ENCODE data around the gene MDH2. TPM values are rescaled to one million over a fixed set of nuclear protein-coding genes. Genes with fewer than 3 reads are reported as not detected.
"Not testable (repeated sequence)": the region's sequence is repeated elsewhere in the genome, so short reads cannot be mapped to it uniquely, and the experiment has no call there.

The MDH2 gene
- total RNA-seq, 4 donors from 2014 or later: 52.0 to 179 (median 139) TPM

DNA sequence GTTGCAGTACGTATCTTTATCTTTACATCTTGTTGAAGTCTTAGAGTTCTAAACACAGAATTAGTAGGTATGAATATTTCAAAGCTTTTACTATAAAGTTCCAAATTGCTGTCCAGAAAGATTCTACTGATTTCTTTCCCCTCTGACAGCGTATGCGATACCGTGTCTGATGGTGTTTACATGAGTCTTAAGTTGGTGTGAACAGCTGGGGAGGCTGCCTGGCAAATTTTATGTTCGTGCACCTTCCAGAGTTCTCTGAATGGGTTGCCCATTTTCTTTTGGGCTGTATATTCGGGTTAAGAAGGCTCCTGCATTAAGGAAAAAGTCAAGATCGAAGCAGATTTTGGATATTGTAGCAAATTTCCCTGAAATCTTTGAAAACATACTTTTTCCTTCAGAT is 8.3 kb downstream of the MDH2 start:
- Histone ChIP-seq H3K27ac (no peak overlapping the region), H3K4me1 (peaks cover 0 to 41% (median 0%) of the 10 kb centered on the region in 4 donors), H3K9me3 (no peaks in the 10 kb centered on the region), H3K4me3 (no peak overlapping the region), H3K27me3 (no peaks in the 10 kb centered on the region), H3K36me3 (peaks cover 0 to 74% (median 6%) of the 10 kb centered on the region in 3 donors)
- no peak for TF ChIP-seq POLR2A (IDR thresholded peaks at IDR 0.05)
- TF ChIP-seq, protein P1, sequence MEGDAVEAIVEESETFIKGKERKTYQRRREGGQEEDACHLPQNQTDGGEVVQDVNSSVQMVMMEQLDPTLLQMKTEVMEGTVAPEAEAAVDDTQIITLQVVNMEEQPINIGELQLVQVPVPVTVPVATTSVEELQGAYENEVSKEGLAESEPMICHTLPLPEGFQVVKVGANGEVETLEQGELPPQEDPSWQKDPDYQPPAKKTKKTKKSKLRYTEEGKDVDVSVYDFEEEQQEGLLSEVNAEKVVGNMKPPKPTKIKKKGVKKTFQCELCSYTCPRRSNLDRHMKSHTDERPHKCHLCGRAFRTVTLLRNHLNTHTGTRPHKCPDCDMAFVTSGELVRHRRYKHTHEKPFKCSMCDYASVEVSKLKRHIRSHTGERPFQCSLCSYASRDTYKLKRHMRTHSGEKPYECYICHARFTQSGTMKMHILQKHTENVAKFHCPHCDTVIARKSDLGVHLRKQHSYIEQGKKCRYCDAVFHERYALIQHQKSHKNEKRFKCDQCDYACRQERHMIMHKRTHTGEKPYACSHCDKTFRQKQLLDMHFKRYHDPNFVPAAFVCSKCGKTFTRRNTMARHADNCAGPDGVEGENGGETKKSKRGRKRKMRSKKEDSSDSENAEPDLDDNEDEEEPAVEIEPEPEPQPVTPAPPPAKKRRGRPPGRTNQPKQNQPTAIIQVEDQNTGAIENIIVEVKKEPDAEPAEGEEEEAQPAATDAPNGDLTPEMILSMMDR (IDR thresholded peaks at IDR 0.05): no peak
- no peak for DNase-seq

- TF ChIP-seq, protein P1 (IDR thresholded peaks at IDR 0.05): no peak
- no peak for TF ChIP-seq POLR2A (IDR thresholded peaks at IDR 0.05)
- Histone ChIP-seq H3K27ac (peak overlapping the region in 3 of 4 donors; percentile 46 to 79 (median 73)), H3K4me3 (no peak overlapping the region), H3K4me1 (peaks cover 0 to 34% (median 0%) of the 10 kb centered on the region in 4 donors), H3K9me3 (no peaks in the 10 kb centered on the region), H3K36me3 (peaks cover 0 to 84% (median 6%) of the 10 kb centered on the region in 3 donors), H3K27me3 (no peaks in the 10 kb centered on the region)
- no peak for DNase-seq
Observed at GRCh38 chr7:76057103-76057812, 9.4 kb downstream of the MDH2 start.

- Histone ChIP-seq H3K4me1 (peaks cover 0 to 34% (median 0%) of the 10 kb centered on the region in 4 donors), H3K9me3 (no peaks in the 10 kb centered on the region), H3K27me3 (no peaks in the 10 kb centered on the region), H3K27ac (peak overlapping the region in 3 of 4 donors; percentile 46 to 79 (median 73)), H3K36me3 (peaks cover 0 to 89% (median 6%) of the 10 kb centered on the region in 3 donors), H3K4me3 (no peak overlapping the region)
- DNase-seq: no peak
- TF ChIP-seq, protein P1 (IDR thresholded peaks at IDR 0.05): no peak
- TF ChIP-seq POLR2A (IDR thresholded peaks at IDR 0.05): no peak
Observed at GRCh38 chr7:76057813-76058145, 9.9 kb downstream of the MDH2 start.

DNA sequence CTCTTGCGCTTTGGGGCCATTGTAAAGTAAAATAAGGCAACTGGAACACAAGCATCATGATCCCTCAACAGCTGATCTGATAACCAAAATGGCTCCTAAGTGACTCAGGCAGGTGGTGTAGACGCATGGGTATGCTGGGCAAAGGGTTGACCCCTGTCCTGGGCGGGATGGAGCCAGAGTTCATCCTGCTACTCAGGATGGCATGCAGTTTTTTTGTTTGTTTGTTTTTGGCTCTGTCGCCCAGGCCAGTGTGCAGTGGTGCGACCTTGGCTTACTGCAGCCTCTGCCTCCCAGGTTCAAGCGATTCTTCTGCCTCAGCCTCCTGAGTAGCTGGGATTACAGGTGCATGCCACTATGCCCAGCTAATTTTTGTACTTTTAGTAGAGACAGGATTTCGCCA is 10.8 kb downstream of the MDH2 start:
- H3K9me3 ChIP-seq, H3K27me3 ChIP-seq, H3K4me3 ChIP-seq: not testable (repeated sequence)
- Histone ChIP-seq H3K4me1 (peaks cover 0 to 31% (median 0%) of the 10 kb centered on the region in 4 donors), H3K36me3 (peaks cover 0 to 93% (median 6%) of the 10 kb centered on the region in 3 donors), H3K27ac (peak overlapping the region in 2 of 4 donors; percentile 58 to 79)
- DNase-seq: peak in 2 of 3 donors; percentile 64 to 69

- Histone ChIP-seq H3K4me3 (no peak overlapping the region), H3K36me3 (peaks cover 0 to 98% (median 6%) of the 10 kb centered on the region in 3 donors), H3K27ac (no peak overlapping the region), H3K9me3 (no peaks in the 10 kb centered on the region), H3K4me1 (peaks cover 0 to 19% (median 0%) of the 10 kb centered on the region in 4 donors), H3K27me3 (no peaks in the 10 kb centered on the region)
- TF ChIP-seq POLR2A (IDR thresholded peaks at IDR 0.05): no peak
- TF ChIP-seq, protein P1 (IDR thresholded peaks at IDR 0.05): no peak
- no peak for DNase-seq
Observed at GRCh38 chr7:76060842-76061241, 12.9 kb downstream of the MDH2 start.

DNA sequence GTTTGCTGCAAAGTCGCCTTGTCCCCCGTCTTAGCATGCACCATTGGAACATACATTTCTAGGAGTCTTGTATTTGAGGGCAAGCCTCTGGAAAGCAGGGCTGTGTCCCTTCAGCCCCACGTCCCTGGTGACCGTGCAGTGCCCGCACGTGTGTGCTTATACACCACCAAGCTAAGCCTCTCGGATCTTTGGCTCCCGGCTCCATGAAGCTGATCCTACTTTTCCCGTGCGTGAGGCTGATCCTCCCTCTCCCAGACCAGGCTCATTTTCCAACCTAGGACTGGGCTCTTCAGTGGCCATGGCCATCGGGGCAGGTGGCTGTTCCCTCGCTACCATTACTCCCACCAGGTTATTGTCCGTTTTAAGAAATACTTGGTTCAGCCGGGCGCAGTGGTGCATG is 14.3 kb downstream of the MDH2 start:
- H3K4me3 ChIP-seq: no peak overlapping the region
- peaks cover 0 to 10% (median 0%) of the 10 kb centered on the region in 4 donors for H3K4me1 ChIP-seq
- H3K27ac ChIP-seq: no peak overlapping the region
- H3K9me3 ChIP-seq: no peaks in the 10 kb centered on the region
- no peaks in the 10 kb centered on the region for H3K27me3 ChIP-seq
- H3K36me3 ChIP-seq: peaks cover 0 to 99% (median 6%) of the 10 kb centered on the region in 3 donors
- no peak for TF ChIP-seq POLR2A (IDR thresholded peaks at IDR 0.05)
- TF ChIP-seq, protein P1 (IDR thresholded peaks at IDR 0.05): no peak
- no peak for DNase-seq
